Thoracic aorta (tissue), 2 donors: Measurements from ENCODE around the gene ETFA. TPM values are rescaled to one million over a fixed set of nuclear protein-coding genes. Genes with fewer than 3 reads are reported as not detected.

Source experiments
- ATAC-seq: fragments of 150-250 bp; one replicate; pipeline ENCODE4 v1.8.0; 2017; ENCODE audit warnings: low read depth; ENCODE audit not compliant: insufficient number of reproducible peaks, low FRiP score
- DNase-seq: peaks from one replicate; pipeline ENCODE4 v3.0.0-alpha.2; 2020; ENCODE audit warnings: low spot score
- H3K27ac ChIP-seq, 2 donors: fragments of 200-600 bp; sonication (generic); 1 replicate in 1 of 2; 2 replicates in 1 of 2; pipeline ENCODE4 v1.5.1; 2016; ENCODE audit warnings: mild to moderate bottlenecking in 2 of 2, moderate library complexity in 2 of 2
- H3K27me3 ChIP-seq: fragments of 200-600 bp; sonication (generic); replicated peaks from 2 replicates; pipeline ENCODE4 v1.6.0; 2016; ENCODE audit warnings: mild to moderate bottlenecking; ENCODE audit not compliant: insufficient read depth
- H3K36me3 ChIP-seq: fragments of 200-600 bp; sonication (generic); one replicate; pipeline ENCODE4 v1.5.1; 2016
- H3K4me1 ChIP-seq, 2 donors: fragments of 200-600 bp; sonication (generic); 1 replicate in 1 of 2; 2 replicates in 1 of 2; pipeline versions ENCODE4 v1.5.1 to v1.6.0; 2016; ENCODE audit warnings: low read depth in 2 of 2, mild to moderate bottlenecking in 1 of 2; ENCODE audit not compliant: control insufficient read depth in 1 of 2
- H3K4me3 ChIP-seq: fragments of 200-600 bp; sonication (generic); 2 replicates; pipeline ENCODE4 v1.5.1; 2016; ENCODE audit warnings: mild to moderate bottlenecking
- H3K9me3 ChIP-seq: fragments of 200-600 bp; sonication (generic); 2 replicates; pipeline ENCODE4 v1.5.1; 2016
- CTCF ChIP-seq: fragments of 200-600 bp; sonication (generic); IDR thresholded peaks from one replicate; pipeline ENCODE4 v1.5.1; 2019; ENCODE audit warnings: antibody characterized with exemption
- total RNA-seq, 2 donors: library from RNA; depleted of rRNA; stranded (reverse); fragments of >200 nt; gene quantifications; one replicate each; pipeline versions ENCODE4 v1.1.0 to v1.2.3, GENCODE V29; 2016

The ETFA gene
- total RNA-seq, 2 donors from 2014 or later, result 56.9 to 57.1 TPM

- no peak overlapping the region for H3K4me3 ChIP-seq
These were observed 42.6 kb upstream of the ETFA start for GRCh38 chr15:76353903-76354302.

DNA sequence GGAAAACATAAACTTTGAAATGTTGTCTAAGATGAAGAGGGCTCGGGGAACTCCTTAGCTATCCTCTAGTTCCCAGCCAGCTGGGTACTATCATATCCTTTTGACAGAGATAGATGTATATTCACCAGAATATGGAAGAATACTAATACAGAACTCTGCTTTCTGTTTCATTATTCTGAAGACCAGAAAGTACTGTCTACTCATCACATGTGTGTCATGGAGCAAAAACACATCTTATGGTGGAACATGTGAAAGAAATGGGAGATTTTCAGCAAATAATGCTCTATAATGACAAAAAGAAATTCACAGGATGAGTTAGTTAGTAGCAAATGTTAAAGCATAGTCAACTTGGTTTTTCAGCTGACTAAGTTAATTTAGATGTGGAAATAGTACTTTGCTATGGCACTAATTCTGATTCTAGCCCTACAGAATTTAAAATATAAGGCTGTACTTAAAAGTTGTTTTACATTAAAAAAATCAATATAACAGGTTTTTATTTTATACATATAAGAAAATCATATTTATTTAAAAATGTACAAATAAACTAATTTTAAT lies 41.8 kb upstream of the ETFA start:
- Histone ChIP-seq H3K9me3 (no peaks in the 10 kb centered on the region), H3K27me3 (peaks cover under 1% of the 10 kb centered on the region), H3K27ac (no peak overlapping the region), H3K4me3 (no peak overlapping the region), H3K36me3 (peaks cover 3% of the 10 kb centered on the region), H3K4me1 (no peaks in the 10 kb centered on the region)
- no peak for TF ChIP-seq CTCF
- ATAC-seq (no peak), DNase-seq (no peak)

More at GRCh38 chr15:76353903-76354302, 42.6 kb upstream of the ETFA start:
- no peak for DNase-seq
- Histone ChIP-seq H3K36me3 (peaks cover 3% of the 10 kb centered on the region), H3K9me3 (no peaks in the 10 kb centered on the region), H3K4me1 (no peaks in the 10 kb centered on the region), H3K27me3 (no peaks in the 10 kb centered on the region), H3K27ac (no peak overlapping the region)
- no peak for ATAC-seq
- TF ChIP-seq CTCF, result no peak

DNA sequence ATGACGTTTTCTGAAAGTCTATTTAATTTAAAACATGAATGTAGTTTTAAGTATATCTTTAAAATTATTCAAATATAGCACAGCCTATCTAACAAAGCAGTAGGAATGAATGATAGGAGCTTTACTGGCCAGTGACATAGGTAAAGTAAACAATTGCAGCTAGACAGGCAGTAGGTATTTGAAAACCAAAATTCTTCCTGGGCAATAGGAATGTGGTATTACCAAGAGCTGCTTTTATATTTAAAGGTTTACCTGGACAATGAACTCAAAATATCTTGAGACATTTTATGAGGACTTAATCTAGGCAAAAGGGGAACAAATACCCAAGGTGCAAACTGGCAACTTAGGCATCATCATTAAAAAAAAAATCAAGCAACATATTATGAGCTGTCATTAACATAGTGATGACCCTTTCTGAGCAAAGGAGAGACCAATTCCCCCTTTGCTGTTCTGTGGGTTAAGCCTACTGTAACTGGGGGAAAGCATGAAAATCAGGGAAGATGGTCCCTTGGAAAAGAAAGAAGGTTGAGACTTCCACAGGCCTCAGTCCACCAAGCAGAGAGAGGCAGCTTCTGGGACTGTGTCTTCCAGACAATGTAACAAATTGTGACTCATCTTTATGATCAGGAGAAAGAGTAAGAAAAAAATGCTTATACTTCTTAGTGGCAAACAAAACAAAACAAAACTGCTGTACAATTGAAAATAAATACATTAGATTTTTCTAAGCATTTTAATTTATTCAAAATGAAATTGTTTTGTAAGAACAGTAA lies 38.2 kb upstream of the ETFA start:
- ATAC-seq (no peak), DNase-seq (no peak)
- Histone ChIP-seq H3K36me3 (peaks cover 1% of the 10 kb centered on the region), H3K4me1 (peaks cover 13 to 18% of the 10 kb centered on the region in 2 donors), H3K27ac (no peak overlapping the region), H3K4me3 (no peak overlapping the region), H3K9me3 (no peaks in the 10 kb centered on the region), H3K27me3 (peaks cover 25% of the 10 kb centered on the region)
- TF ChIP-seq CTCF, result no peak

DNA sequence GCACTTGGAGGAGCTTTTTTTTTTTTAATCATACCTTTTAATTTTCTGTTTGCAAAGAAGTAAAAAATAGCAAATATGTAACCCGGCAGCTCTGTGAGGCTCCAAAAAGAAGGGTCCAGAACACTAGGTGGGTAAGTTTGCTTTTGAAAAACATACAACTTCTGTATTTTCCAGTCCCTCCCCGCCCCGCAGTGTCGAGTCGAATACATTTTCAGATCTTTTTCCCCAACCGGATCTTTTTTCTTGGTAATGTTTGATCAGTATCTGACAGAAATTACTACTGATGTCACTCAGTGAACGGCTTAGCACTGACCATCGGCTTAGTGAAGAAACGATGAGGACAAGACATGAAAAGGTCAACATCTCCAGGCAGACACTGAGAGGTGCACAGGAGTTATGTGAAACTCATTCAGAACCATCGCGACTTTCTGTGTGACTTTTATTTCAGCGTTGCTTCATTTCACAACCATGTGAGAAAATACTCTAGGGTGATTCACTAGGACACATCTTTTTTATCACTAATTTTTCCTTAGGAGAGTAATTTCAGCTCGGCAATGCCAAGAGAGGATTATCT lies 36.3 kb upstream of the ETFA start:
- no peak overlapping the region for H3K27ac ChIP-seq
- H3K27me3 ChIP-seq, result peaks cover 43% of the 10 kb centered on the region
- no peak for TF ChIP-seq CTCF
- no peak for DNase-seq
- peak overlapping the region; percentile 68 for H3K4me3 ChIP-seq
- ATAC-seq, result no peak
- no peaks in the 10 kb centered on the region for H3K9me3 ChIP-seq
- H3K36me3 ChIP-seq, result no peaks in the 10 kb centered on the region
- peaks cover 13 to 24% of the 10 kb centered on the region in 2 donors for H3K4me1 ChIP-seq

DNA sequence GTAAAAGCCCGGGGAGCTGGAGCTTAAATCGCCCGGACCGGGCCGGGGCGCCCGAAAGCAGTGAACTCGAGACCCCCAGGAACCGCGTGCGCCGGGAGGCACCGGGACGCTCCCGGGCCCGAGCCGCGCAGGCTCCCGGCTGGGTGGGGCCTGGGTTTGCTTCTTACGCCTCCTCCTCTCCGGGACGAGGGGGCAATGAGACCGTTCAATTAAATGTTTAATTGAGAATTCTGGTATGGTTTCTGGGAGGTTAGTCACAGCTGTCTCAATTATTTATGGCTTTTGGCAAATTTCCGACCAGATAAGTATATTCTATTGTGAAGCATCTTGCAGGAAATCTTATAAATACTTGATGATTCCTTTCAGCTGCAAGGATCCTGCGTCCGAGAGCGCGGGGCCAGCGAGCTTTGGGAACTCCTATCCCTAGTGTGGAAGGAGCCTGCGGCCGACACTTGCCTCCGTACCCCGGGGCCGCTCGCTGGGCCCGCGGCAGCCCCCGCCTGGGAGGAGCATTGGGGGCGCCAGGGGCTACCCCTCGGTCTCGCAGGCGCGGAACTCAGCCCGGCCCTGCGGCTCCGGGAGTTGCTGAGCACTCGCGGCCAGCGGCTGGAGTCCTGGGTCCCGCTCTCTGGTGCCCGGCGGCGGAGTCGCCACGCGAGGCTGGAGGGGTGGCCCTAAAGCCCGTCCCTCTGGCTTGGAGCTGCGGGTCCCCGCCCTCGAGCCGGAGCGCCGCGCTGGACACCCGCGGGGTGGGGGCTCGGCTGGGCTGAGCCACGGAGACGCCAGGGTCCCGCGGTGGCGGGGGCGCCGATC lies 35.6 kb upstream of the ETFA start:
- Histone ChIP-seq H3K36me3 (no peaks in the 10 kb centered on the region), H3K27me3 (peaks cover 44% of the 10 kb centered on the region), H3K4me3 (peak overlapping the region; percentile 68), H3K4me1 (peaks cover 13 to 31% of the 10 kb centered on the region in 2 donors), H3K27ac (no peak overlapping the region), H3K9me3 (no peaks in the 10 kb centered on the region)
- ATAC-seq (no peak), DNase-seq (no peak)
- TF ChIP-seq CTCF, result no peak
